Breast epithelium (tissue), 3 donors: ENCODE measurements around the gene RSPH6A.
A peak's percentile ranks its signal among the peaks of the same experiment; 100 is the strongest.

Experiments
- POLR2A ChIP-seq: fragments of 450-650 bp; IDR thresholded peaks from one replicate; pipeline ENCODE4 v1.6.1; 2016; ENCODE audit warnings: antibody characterized with exemption, mild to moderate bottlenecking, moderate library complexity
- TF ChIP-seq, protein P1 (sequence below), 3 donors: fragments of 450-650 bp; IDR thresholded peaks; one replicate each; pipeline ENCODE4 v1.5.1; 2016 to 2017; ENCODE audit warnings: antibody characterized with exemption in 3 of 3, mild to moderate bottlenecking in 3 of 3, moderate library complexity in 3 of 3

DNA sequence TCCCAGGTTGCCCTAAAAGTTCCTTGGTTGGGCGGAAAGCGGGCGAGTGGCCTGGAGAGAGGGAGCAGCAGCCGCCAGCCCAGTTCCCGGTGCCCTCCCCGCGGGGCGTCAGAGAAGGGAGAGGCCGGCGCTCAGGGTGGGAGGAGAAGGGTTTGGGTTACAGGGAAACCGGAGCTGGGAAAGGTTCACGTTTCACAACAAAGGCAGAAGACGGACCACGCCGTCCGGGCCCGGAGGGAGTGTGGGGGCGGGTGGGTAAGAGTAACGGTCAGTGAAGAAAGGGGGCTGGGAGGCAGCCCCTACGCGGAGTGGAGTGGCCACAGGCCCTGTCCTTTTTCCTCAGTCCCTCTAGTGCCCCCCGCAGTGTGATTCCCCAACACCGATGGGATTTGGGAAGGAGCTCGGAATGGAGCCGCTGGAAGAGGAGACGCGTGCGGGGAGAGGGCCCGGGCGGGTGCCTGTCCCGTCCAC, 47.7 kb downstream of the RSPH6A start:
- TF ChIP-seq POLR2A: peak; percentile 59
- TF ChIP-seq, protein P1, sequence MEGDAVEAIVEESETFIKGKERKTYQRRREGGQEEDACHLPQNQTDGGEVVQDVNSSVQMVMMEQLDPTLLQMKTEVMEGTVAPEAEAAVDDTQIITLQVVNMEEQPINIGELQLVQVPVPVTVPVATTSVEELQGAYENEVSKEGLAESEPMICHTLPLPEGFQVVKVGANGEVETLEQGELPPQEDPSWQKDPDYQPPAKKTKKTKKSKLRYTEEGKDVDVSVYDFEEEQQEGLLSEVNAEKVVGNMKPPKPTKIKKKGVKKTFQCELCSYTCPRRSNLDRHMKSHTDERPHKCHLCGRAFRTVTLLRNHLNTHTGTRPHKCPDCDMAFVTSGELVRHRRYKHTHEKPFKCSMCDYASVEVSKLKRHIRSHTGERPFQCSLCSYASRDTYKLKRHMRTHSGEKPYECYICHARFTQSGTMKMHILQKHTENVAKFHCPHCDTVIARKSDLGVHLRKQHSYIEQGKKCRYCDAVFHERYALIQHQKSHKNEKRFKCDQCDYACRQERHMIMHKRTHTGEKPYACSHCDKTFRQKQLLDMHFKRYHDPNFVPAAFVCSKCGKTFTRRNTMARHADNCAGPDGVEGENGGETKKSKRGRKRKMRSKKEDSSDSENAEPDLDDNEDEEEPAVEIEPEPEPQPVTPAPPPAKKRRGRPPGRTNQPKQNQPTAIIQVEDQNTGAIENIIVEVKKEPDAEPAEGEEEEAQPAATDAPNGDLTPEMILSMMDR (IDR thresholded peaks at IDR 0.05): no peak
